GM18519 (cell line): Measurements from ENCODE around the gene PLPPR3.

Experiments
- ATAC-seq: cut with Tn5 transposase; IDR thresholded peaks from one replicate; pipeline ENCODE4 v1.9.1; 2021; ENCODE audit warnings: mild to moderate bottlenecking, moderate library complexity; ENCODE audit not compliant: unreplicated experiment, low FRiP score

The PLPPR3 gene

DNA sequence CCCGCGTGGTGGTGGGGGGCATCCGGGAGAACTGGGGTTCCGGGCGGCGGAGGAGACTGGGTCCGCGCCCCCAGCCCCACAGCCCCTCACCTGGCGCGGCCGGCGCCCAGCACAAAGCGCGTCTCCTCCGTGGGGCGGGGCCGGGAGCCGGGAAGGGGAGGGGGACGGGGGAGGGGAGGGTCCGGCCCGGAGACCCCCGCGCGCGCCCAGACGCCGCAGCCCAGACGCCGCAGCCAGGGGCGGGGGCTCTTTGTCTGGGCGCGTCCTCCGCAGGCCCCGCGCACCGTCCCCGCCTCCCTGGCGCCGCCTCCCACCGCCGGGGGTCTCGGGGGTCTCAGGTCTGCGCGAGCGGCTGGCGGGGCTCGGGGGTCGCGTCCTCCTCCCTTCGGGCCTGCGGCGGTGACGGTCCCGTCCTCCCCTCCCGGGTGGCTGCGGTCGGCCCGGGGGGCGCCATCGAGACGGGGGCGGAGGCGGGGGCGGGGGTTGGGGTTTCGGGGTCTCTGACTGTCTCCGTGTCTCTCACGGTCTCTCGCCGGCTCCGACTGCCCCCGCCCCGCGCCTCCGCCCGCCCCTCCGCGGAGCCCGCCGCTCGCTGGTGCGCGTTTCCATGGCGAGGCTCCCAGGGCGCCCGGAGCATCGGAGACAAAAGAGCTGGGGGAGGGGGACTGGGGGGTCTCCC, at the start of gene PLPPR3:
TSS of gene PLPPR3 (minus strand) at position 131 of the 679 bp plus-strand sequence. CDS start 396 bp downstream, outside the sequence.
- ATAC-seq, result no peak

DNA sequence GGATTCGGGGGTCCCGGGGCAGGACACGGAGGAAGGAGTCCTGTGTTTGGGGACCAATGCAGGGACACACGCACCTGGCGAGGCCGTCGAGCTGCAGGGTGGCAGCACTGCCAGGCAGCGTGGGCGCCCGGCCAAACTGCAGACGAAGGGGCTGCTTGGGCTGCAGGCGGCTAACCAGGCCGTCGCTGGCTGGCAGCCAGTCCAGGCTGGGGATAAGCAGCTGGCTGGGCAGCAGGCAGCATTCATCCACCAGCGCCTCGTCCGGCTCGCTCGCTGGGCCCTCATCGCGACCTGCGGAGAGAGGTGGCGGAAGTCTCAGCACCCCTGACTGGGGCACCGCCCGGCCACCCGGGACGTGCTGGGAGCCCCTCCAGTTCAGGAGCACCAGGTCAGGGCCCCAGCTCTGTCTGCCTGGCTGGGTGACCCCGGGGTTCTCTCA, 49.2 kb upstream of the PLPPR3 start:
- ATAC-seq, result no peak

DNA sequence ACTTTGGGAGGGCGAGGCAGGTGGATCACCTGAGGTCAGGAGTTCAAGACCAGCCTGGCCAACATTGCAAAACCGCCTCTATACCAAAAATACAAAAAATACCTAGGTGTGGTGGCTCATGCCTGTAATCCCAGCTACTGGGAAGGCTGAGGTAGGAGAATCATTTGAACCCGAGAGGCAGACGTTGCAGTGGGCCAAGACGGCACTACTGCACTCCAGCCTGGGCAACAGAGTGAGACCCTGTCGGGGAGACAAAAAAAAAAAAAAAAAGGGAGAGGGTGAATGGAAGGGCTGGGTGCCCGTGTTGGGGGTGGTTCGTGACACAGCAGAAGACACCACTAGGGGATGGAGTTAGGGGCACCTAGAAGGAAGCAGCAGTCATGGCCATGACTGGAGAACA, 48.6 kb upstream of the PLPPR3 start:
- ATAC-seq, result no peak

DNA sequence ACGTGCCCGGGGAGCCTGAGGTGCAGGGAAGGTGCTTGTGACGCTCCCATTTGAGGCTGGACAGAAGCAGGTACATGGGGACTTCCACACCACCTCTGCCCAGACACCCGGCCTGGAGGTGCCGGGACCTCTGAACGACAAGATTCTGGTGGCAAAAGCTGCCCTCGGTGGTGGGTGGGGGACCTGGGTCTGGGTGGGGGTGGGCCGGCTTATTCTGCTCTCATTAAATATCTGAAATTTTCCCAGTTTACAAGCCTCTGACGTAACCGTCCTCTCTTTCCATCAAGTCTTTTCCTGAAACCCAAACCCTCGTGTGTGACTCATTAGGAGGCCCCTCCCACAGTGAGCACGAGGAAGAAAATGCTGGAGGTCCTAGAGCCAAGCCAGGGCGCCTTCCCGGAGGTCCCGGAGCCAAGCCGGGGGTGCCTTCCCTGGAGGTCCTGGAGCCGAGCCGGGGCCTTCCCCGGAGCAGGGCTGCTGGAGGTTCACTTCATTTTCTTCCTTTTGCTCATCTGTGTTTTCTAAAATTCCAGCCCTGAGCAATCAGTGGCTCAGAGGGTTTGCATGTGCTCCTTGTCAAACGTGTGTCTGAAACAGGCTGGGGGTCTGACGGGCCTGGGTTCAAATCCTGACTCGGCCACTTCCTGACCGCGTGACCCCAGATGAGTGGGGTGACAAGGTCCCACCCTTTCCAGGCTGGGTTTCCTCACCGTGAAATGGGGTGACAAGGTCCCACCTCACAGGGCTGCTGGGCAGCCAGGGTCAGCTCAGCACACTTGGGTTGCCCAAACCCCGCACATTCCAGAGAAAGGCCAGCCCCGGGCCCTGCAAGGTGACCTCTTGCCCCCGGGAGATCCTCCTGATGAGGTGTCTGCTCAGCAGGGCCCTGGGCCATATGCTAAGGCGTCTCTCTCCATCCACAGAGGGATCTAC, 47.8 kb upstream of the PLPPR3 start:
- ATAC-seq, result no peak

DNA sequence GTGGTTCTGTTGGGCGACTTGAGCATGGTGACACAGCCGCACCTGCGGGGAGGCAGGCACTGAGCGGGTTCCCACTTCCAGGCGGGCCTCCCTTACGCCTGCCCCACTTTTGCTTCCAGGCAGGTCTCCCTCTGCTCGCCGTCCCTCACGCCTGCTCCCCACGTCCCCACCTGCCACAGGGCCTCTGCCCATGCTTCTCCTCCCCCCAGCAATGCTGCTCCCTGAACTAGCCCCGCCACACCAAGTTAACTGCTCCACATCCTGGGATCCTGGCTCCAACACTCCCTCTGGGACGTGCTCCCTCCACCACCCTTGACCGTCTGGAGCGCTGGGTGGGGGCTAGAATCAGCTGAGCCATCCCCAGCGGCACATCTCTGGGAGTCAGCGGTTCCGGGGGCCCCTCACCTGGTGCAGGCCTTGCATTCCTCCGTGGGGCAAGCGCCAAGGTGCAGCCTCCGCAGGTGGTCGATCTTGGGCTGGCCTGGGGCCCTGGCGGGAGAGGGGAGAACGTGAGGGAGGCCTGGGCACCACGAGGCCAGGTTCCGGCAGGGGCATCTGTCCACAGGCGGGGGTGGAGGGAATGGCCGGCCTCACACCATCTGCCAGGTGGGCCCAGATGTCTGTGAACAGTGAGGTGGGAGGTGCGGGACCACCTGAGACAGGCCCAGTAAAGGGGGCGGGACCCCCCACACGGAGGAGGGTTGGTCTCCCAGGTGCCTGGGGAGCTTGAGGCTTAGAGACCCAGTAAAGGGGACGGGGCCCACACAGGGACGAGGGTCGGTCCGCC, 46.9 kb upstream of the PLPPR3 start:
- no peak for ATAC-seq

DNA sequence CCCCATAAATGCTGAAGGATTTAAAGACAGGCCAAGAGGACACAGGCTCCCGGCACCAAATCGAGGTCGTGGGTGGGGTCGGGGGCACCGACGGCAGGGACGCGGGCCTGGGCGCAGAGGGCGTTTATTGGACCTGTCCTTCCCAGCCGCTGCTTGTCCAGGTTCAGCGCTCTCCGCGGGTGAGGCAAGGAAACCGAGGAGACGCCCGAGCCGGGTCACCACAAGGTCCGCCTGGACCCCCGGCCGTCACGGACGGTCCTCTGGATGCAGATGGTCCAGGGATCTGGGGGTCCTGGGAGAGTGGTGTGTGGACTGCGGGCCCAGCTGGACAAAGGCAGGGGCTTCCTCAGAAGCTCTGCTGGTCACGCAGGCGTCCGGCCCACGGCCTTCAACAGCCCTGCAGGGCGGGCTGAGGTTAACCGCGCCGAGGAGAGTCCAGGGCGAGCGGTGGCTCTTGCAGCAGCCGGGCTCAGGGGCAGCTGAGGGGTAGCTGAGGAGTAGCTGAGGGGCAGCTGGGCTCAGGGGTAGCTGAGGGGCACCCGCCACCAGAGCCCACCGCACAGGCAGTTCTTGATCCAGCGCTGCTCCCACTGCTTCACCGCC, 46.2 kb upstream of the PLPPR3 start:
- no peak for ATAC-seq

DNA sequence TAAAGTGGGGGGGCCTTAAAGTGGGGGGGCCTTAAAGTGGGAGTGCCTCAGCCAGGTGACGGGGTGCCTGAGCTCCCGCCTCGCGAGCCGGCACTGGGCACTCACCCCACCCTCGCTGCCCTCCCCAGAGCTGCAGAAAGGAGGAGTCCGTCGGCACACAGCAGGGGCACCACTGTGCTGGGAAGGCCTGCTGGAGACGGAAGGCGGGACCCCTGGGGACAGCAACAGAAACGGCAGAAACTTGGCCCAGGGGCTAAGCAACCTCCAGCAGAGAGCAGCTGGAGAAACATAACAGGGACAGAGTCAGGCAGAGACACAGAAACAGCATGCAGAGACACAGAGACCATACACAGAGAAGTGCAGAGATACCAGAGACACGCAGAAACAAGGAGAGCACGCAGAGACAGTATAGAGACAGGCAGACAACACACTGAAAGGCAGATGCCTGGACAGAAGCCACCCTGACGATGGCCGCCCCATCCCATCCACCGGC, 45.6 kb upstream of the PLPPR3 start:
- ATAC-seq, result no peak

DNA sequence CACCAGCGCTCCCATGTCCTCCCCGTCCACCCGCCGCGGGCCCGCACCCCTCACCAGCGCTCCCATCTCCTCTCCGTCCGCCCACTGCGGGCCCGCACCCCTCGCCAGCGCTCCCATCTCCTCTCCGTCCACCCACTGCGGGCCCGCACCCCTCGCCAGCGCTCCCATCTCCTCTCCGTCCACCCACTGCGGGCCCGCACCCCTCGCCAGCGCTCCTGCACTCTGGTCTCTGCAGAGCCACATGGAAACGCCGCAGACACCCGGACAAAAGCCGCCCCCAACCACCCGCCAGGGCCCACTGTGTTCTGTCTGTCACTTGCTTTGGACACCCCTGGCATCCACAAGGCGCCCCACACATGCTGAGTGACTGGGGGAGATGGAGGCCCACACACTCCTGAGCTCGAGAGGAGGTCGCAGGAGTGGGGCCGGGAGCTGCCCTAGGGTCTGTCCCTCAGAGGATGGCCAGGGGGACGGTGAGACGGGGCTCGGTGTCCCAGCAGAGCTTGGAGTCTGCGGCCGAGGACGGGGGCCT, 45.1 kb upstream of the PLPPR3 start:
- no peak for ATAC-seq

DNA sequence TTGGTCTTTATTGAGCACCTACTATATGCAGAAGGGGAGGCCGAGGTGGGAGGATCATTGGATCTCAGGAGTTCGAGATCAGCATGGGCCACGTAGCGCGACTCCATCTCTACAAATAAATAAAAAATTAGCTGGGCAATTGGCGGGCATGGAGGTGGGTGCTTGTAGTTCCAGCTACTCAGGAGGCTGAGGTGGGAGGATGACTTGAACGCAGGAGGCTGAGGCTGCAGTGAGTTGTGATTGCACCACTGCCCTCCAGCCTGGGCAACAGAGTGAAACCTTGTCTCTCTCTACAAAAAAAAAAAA, 41.5 kb upstream of the PLPPR3 start:
- ATAC-seq, result no peak

DNA sequence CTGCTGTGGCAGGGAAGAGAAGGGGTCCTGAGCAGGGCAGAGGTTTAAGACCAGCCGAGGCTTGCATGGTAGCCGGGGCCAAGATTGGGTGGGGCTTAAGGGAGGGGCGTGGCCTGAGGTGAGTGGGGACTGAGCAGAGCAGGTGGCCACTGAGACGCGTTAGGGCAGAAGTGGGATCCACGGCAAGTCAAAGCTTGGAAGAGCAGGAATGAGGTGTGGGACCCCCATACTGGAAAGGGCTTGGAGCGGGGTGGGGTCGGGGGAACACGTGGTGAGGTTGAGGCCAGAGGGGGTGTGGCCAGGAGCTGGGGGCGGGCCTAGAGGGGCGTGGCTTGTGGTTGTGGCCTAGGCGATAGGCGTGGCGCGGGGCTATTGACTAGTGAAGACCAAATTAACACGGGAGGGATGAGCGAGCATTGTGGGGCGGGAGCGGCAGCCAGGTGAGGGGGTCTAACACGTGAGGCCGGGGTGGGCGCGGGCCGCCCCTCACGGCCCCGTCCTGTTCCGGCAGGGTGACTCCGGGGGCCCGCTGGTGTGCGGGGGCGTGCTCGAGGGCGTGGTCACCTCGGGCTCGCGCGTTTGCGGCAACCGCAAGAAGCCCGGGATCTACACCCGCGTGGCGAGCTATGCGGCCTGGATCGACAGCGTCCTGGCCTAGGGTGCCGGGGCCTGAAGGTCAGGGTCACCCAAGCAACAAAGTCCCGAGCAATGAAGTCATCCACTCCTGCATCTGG, 41.0 kb upstream of the PLPPR3 start:
- no peak for ATAC-seq

DNA sequence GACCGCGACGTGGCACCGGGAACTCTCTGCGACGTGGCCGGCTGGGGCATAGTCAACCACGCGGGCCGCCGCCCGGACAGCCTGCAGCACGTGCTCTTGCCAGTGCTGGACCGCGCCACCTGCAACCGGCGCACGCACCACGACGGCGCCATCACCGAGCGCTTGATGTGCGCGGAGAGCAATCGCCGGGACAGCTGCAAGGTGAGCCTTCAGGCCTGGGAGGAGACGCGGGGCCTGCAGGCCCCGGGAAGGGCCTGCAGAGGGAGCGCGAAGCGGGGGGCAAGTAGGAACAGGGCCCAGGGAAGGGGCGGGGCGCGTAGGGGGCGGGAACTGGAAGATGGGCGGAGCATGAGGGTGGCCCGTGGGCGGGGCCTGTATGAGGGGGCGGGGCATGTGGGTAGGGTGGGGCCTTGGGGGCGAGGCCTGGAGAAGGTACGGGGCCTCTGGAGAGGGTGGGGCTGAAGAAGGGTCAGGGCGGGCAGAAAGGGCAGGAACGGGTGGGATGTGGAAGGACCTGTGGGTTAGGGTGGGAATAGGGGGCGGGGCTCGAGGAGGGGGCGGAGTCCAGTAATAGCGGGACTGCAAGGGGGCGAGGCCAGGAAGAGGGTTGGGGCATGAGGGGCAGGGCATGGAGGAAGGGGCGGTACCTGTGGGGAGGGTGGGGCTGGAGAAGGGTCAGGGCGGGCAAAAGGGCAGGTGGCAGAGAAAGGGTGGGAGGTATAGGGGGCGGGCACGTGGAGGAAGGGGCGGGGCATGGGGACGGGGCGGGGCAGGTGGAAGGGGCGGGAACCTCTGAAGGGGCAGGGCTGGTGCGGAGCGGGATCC, 40.2 kb upstream of the PLPPR3 start:
- ATAC-seq, result no peak

- no peak for ATAC-seq
Observed at GRCh38 chr19:861141-861755, 39.5 kb upstream of the PLPPR3 start.

- ATAC-seq, result no peak
Observed at GRCh38 chr19:858868-859843, 37.4 kb upstream of the PLPPR3 start, which contains the start of gene CFD. TSS of gene CFD (plus strand) at chr19:859664. CDS start at chr19:859690, 26 bp downstream.

GRCh38 chr19:858284-858683, 36.5 kb upstream of the PLPPR3 start:
- ATAC-seq, result no peak

DNA sequence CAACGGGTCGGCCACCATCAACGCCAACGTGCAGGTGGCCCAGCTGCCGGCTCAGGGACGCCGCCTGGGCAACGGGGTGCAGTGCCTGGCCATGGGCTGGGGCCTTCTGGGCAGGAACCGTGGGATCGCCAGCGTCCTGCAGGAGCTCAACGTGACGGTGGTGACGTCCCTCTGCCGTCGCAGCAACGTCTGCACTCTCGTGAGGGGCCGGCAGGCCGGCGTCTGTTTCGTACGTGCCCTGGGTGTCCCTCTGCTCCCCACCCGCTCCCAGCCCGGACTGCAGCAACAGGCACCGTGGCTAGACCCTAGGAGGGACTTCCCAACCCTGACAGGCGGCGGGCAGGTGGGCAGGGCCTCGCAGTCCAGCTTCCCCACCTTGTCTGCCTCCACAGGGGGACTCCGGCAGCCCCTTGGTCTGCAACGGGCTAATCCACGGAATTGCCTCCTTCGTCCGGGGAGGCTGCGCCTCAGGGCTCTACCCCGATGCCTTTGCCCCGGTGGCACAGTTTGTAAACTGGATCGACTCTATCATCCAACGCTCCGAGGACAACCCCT, 33.9 kb upstream of the PLPPR3 start:
- no peak for ATAC-seq

GRCh38 chr19:855142-855541, 33.4 kb upstream of the PLPPR3 start:
- no peak for ATAC-seq

DNA sequence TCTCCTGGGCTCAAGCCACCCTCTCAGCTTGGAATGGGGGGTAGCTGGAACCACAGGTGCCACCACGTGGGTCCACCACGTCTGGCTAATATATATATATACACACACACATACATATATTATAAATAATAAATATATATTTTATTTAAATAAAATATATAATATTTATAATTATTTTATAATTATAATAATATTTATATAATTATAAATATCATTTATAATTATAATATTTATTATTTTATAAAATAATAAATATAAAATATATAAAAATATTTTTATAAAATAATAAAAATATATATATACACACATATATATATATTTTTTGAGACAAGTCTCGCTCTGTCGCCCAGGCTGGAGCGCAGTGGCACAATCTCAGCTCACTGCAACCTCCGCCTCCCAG, 32.8 kb upstream of the PLPPR3 start:
- no peak for ATAC-seq
